Kidney capillary endothelial cell (primary cell): ENCODE measurements around the gene EP400.

Source experiments
- DNase-seq: peaks from one replicate; pipeline ENCODE4 v3.0.0-alpha.2; 2018; ENCODE audit warnings: low spot score

The EP400 gene

GRCh38 chr12:132019891-132020290 is 70.1 kb downstream of the EP400 start:
- no peak for DNase-seq

- no peak for DNase-seq
Measured at GRCh38 chr12:132020292-132020691, 70.5 kb downstream of the EP400 start.

- DNase-seq = no peak
Measured at GRCh38 chr12:132021031-132021871, 71.5 kb downstream of the EP400 start.

- no peak for DNase-seq
Measured at GRCh38 chr12:132021965-132022364, 72.2 kb downstream of the EP400 start.

GRCh38 chr12:132023658-132024057 is 73.9 kb downstream of the EP400 start:
- no peak for DNase-seq

GRCh38 chr12:132024758-132025157 is 75.0 kb downstream of the EP400 start:
- no peak for DNase-seq

GRCh38 chr12:132025526-132025925 is 75.8 kb downstream of the EP400 start:
- no peak for DNase-seq

- no peak for DNase-seq
Measured at GRCh38 chr12:132026061-132026795, 76.5 kb downstream of the EP400 start.

GRCh38 chr12:132026796-132027500 is 77.2 kb downstream of the EP400 start:
- DNase-seq = no peak

- no peak for DNase-seq
Measured at GRCh38 chr12:132027636-132028035, 77.9 kb downstream of the EP400 start.

GRCh38 chr12:132028111-132028510 is 78.4 kb downstream of the EP400 start:
- DNase-seq = no peak

GRCh38 chr12:132029503-132030300 is 80.0 kb downstream of the EP400 start:
- no peak for DNase-seq

- peak; percentile 57 for DNase-seq
Measured at GRCh38 chr12:132030367-132031038, 80.8 kb downstream of the EP400 start.

GRCh38 chr12:132033627-132034026 is 83.9 kb downstream of the EP400 start:
- no peak for DNase-seq

- no peak for DNase-seq
Measured at GRCh38 chr12:132036063-132036683, 86.4 kb downstream of the EP400 start.

- DNase-seq = no peak
Measured at GRCh38 chr12:132040906-132041606, 91.3 kb downstream of the EP400 start.

- no peak for DNase-seq
Measured at GRCh38 chr12:132043216-132043615, 93.5 kb downstream of the EP400 start.

- DNase-seq = no peak
Measured at GRCh38 chr12:132043770-132044467, 94.2 kb downstream of the EP400 start.

GRCh38 chr12:132044661-132045412 is 95.1 kb downstream of the EP400 start:
- DNase-seq = no peak
